ENCODE measurements around the gene PRRC2C. TPM values are rescaled to one million over a fixed set of nuclear protein-coding genes. Genes with fewer than 3 reads are reported as not detected.

The PRRC2C gene
- total RNA-seq, 1 donor from 2014 or later: 225 TPM

GRCh38 chr1:171486048-171486519, 754 bp downstream of the PRRC2C start:
- Mint-ChIP-seq H3K36me3 (no peaks in the 10 kb centered on the region), H3K4me1 (peaks cover 38% of the 10 kb centered on the region), H3K9me3 (no peaks in the 10 kb centered on the region), H3K27ac (peak overlapping the region; percentile 99), H3K27me3 (ENCODE audit: low read depth) (no peaks in the 10 kb centered on the region), H3K4me3 (peak overlapping the region; percentile 92)
- no peak for TF ChIP-seq CTCF (IDR thresholded peaks at IDR 0.05; ENCODE audit: unreplicated experiment)
- no peak for DNase-seq (ENCODE audit: low spot score in 2 of 2, unreplicated experiment in 2 of 2)

- no peaks in the 10 kb centered on the region for H3K9me3 Mint-ChIP-seq
- H3K27ac Mint-ChIP-seq: peak overlapping the region; percentile 99
- H3K27me3 Mint-ChIP-seq (ENCODE audit: low read depth): no peaks in the 10 kb centered on the region
- peaks cover 36% of the 10 kb centered on the region for H3K4me1 Mint-ChIP-seq
- no peak for DNase-seq (ENCODE audit: low spot score in 2 of 2, unreplicated experiment in 2 of 2)
- no peaks in the 10 kb centered on the region for H3K36me3 Mint-ChIP-seq
- no peak for TF ChIP-seq CTCF (IDR thresholded peaks at IDR 0.05; ENCODE audit: unreplicated experiment)
- H3K4me3 Mint-ChIP-seq: peak overlapping the region; percentile 92
These were observed 1.7 kb downstream of the PRRC2C start for GRCh38 chr1:171487038-171487437.

GRCh38 chr1:171488190-171488929, 3.0 kb downstream of the PRRC2C start:
- no peaks in the 10 kb centered on the region for H3K36me3 Mint-ChIP-seq
- no peak for TF ChIP-seq CTCF (IDR thresholded peaks at IDR 0.05; ENCODE audit: unreplicated experiment)
- no peaks in the 10 kb centered on the region for H3K9me3 Mint-ChIP-seq
- H3K4me3 Mint-ChIP-seq: peak overlapping the region; percentile 26
- H3K4me1 Mint-ChIP-seq: peaks cover 36% of the 10 kb centered on the region
- no peak for DNase-seq (ENCODE audit: low spot score in 2 of 2, unreplicated experiment in 2 of 2)
- peak overlapping the region; percentile 52 for H3K27ac Mint-ChIP-seq
- H3K27me3 Mint-ChIP-seq (ENCODE audit: low read depth): no peaks in the 10 kb centered on the region

GRCh38 chr1:171494076-171494475, 8.7 kb downstream of the PRRC2C start:
- TF ChIP-seq CTCF (IDR thresholded peaks at IDR 0.05; ENCODE audit: unreplicated experiment): no peak
- H3K4me1 Mint-ChIP-seq: peaks cover 12% of the 10 kb centered on the region
- no peaks in the 10 kb centered on the region for H3K27me3 Mint-ChIP-seq (ENCODE audit: low read depth)
- no peaks in the 10 kb centered on the region for H3K9me3 Mint-ChIP-seq
- H3K27ac Mint-ChIP-seq: peak overlapping the region; percentile 71
- H3K36me3 Mint-ChIP-seq: peaks cover 3% of the 10 kb centered on the region
- no peak for DNase-seq (ENCODE audit: low spot score in 2 of 2, unreplicated experiment in 2 of 2)
- no peak overlapping the region for H3K4me3 Mint-ChIP-seq

GRCh38 chr1:171495444-171495843, 10.1 kb downstream of the PRRC2C start:
- peak overlapping the region; percentile 56 for H3K27ac Mint-ChIP-seq
- TF ChIP-seq CTCF (IDR thresholded peaks at IDR 0.05; ENCODE audit: unreplicated experiment): no peak
- H3K4me1 Mint-ChIP-seq: peaks cover 7% of the 10 kb centered on the region
- no peak for DNase-seq (ENCODE audit: low spot score in 2 of 2, unreplicated experiment in 2 of 2)
- H3K36me3 Mint-ChIP-seq: peaks cover 3% of the 10 kb centered on the region
- no peaks in the 10 kb centered on the region for H3K9me3 Mint-ChIP-seq
- no peak overlapping the region for H3K4me3 Mint-ChIP-seq
- no peaks in the 10 kb centered on the region for H3K27me3 Mint-ChIP-seq (ENCODE audit: low read depth)
